Stimulated activated CD8-positive, alpha-beta memory T cell treated with anti-CD3 and anti-CD28 coated beads, Interleukin-15, amount 100 ng/mL, for 1 hour (primary cell): ENCODE results near the gene GPR37L1.
"Not testable (repeated sequence)": the region's sequence is repeated elsewhere in the genome, so short reads cannot be mapped to it uniquely, and the experiment has no call there.

Source experiments
- DNase-seq: peaks from one replicate; pipeline ENCODE4 v3.0.0-alpha.2; 2020; ENCODE audit warnings: low read depth

The GPR37L1 gene

DNA sequence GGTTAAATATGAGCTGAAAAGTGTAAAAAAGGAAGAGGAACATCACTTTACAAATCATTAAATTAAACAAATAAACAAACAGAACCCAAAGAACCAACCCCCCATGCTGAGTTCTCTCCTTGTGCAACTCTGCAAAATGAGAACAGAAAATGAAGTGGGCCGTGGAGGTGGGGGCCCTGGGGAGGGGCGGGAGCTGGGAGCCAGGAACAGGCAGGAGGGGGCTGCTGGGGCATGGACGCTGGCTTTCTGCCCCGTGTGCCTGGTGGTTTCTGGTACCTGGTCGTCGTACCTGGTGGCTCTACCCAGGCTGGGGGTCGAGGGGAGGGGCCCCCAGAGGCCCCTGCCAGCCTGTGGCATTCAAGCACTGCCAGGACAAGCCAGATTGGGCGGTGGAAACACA, 10.8 kb downstream of the GPR37L1 start:
- no peak for DNase-seq

DNA sequence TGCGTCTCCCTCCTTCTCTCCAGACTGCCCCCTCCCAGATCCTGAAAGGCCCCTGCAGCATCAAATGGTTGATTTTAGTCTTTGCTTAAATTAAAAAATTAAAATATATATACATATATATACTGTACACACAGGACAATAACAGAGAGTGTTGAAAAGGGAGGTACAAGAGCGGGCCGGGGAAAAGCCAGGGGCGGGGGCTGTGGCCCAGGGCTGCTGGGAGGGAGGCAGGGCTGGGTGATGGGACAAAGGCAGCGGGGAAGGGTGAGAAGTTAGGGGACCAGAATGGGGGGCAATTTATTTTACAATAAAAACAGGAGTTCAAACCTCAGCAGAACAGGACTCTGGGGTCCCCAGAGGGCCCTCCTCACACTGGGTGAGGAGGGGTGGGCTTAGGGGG, 11.3 kb downstream of the GPR37L1 start:
- DNase-seq, result no peak

DNA sequence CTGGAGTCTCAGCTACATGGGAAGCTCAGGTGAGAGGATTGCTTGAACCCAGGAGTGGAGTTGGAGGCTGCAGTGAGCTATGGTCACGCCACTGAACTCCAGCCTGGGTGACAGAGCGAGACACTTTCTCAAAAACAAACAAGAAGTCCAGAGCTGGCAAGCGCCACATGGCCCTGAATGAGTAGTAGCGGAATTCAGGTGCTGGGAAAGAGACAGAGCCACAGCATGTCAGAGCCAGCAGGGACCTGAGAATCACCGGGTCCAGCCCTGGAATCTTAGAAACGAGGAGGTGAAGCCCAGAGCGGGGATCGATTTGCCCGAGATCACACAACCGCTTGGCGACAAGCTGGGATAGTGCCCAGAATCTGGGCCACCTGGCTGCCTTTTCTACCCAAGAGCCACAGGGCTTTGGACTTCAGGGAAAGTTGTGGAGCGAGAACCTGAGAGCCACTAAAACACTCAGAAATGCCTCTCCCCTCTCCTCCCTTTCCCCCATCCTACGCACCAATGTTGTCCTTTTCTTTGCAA, 12.0 kb downstream of the GPR37L1 start:
- no peak for DNase-seq

DNA sequence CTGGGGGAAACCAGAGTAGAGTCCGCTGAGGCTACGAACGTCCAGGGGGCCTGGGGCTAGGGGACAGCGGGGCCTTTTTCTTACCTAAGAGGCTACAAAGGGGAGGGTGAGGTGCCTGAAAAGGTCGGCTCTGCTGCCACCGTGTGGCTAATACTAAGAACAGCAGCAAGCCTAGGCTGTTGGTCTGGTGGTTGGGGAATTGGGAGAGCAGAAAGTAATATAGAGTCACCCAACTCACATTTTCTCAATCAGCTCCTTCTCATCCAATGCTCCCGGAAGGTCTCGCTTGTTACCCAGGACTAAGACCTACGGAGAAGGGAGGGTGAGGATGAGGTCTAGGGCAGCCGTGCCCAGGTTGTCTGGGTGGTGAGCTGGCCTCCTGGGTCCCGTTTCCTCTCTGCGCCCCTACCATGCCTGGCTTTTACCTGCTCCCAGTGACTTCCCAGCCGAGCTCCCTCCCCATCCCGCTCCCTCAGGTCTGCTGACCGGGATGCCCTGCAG, 12.6 kb downstream of the GPR37L1 start:
- DNase-seq, result no peak

DNA sequence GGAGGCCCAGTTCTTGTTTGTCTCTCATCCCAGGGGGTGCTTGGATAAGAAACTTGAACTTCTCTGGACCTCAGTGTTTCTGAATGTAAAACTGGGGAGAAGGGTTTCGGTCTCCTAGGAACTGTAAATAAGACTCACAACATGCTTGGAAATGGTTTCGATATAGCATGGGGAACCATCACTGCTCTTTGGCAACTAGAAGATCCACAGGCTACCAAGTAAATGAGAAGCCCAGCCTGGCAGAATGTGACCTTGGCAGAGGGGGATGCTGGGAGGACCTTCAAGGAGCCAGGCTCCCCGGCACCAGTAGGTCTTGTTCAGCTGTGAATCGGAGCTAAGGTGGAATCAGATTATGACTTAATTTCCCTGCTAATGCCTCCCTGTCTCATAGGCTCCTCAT, 18.1 kb downstream of the GPR37L1 start:
- no peak for DNase-seq

DNA sequence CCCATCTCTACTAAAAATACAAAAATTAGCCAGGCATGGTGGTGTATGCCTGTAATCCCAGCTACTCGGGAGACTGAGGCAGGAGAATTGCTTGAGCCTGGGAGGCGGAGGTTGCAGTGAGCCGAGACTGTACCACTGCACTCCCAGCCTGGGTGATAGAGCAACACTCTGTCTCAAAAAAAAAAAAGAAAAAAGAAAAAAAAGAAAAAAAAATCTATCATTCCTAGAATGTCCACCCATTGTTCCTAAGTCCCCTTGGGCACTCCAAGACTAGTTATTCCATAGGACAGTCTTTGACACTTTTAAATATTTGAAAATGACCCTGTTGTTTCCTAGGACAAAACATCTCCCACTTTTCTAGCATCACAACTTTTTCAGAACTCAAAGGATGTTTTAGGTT, 18.8 kb downstream of the GPR37L1 start:
- DNase-seq, result not testable (repeated sequence)

DNA sequence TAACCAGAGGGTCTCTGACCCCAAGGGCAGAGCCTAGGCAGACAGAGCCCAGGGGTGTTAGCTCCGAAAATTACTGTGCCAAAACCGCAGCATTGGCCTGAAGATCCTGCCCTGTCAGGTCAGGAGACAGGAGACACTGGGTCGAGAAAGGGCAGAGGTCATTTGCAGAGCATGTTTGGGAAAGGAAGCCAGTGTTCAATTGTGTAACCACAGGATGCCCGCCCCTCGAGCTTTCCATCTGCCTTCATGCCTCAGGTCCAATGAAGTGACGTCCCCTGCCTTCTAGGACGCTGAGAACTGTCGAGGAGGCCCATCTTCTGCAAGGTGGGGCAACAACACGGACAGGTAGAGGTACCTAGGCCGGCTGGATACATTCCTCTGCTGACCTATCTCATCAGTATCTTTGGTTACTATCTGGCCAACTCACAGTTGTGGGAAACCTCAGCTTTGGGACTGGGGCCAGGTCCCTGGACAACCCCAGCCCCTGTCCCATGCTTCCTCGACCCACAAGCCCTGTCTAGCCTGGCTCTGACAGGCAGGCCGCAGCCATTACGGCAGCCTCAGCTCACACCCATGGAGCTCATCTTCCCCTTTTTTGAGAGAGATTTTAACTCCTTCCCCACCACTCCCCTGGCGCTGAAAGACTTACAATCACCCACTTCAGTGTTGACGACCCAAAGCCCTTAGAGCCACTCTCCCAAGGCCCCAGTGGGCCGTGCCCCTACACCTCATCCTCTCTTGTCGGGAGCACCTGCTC, 20.5 kb downstream of the GPR37L1 start:
- no peak for DNase-seq

DNA sequence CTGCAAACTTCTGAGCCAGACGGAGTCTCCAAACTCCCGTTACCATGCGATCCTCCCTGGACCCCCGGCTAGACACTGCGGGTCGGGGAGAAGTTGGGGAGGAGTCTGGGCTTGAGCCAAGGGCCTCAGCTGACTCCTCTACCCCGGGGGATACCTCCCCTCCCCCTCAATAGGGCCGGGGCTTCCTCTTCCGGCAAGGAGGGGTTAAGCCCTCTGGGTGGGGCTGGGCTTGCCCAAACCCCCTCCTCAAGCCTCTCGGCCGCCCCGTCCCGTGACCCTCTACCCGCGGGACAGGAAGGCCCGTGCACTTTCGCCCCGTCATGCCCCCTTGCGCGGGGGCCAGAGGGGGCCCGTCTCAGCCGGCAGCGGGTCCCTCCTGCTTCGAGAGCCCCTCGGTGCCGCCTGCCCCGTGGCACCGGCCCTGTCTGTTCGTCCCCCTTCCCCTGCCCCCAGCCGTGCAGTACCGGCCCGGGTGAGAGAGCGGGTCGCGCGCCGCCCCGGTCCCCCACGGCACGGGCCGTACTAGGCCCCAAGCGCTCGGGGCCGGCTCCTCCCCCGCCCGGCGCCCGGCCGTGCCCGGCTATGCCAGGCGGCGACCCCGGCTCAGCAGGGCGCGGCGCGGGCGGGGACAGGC, 21.2 kb downstream of the GPR37L1 start:
- DNase-seq, result no peak

DNA sequence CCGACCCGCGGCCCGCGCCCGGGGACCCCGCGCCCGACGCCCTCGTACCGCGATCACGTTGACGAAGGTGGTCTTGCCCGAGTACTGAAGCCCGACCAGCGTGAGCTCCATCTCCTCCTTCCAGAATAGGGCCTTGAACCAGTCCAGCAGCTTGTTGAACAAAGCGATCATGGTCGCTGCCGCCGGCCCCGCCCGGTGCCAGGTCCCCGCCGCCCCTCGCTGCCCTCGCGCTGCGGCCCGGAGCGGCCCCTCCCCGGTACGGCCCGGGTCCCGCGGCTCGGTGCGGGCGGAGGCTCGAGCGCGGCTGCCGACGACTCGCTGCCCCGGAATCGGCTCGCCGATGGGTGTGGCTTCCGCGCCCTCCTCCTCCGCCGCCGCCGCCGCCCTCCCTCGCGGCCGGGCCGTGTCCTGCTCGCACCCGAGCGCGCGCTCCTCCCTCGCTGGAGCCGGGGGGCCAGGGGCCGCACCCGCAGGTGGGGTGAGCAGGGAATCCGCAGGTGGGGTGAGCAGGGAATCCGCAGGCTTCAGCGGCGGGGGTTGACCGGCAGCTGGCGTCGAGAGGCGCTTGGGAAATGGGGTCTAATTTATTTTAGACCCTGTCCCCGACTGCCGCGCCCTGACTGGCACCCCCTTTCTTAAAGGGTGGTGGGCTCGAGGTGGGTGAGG, 21.8 kb downstream of the GPR37L1 start, which contains the start of gene ARL8A:
ARL8A (minus strand) TSS at position 336 of the 666 bp plus-strand sequence; CDS start at position 171, 165 bp downstream.
- DNase-seq, result no peak

DNA sequence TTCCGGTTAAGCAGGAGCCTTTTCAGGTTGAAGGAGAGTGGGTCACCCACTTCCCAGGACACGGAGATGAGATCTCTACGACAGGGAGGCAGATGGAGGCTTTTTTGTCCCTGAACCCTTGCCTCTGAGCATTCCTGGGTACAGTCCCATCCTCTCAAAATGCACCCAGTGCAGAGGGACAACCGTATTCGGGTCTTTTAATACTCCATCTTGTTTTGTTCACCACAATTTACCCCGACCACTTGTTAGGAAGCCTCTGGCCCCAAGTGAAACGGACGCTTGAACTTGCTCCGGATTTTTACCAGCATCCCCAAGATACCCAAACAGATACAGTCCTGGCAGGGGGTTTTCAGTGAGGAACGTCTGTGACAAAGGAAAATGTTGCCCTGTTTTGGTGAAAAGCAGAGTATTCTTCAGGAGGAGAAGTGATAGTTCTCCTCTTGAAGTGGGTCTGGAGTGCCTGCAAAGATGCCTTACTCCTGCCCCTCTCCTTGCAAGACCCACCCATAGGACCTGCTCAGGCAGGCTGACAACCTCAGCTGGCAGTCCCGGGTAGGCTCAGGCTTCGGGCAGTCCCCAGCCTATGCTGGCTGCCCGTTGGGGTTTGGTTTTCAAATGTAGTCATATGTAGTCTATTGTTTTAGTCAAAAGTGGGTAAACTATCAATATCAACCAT, 22.5 kb downstream of the GPR37L1 start:
- no peak for DNase-seq

DNA sequence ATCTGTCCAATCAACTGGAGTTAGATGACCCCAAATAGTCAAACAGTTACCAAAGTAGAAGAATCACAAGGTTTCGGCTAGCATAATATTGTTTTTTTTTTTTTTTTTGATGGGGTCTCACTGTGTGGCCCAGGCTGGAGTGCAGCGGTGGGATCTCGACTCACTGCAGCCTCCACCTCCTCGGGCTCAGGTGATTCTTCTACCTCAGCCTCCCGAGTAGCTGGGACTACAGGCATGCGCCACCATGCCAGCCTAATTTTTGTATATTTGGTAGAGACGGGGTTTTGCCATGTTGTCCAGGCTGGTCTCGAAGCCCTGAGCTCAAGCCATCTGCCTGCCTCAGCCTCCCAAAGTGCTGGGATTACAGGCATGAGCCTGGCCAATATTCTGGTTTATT, 23.0 kb downstream of the GPR37L1 start:
- not testable (repeated sequence) for DNase-seq

DNA sequence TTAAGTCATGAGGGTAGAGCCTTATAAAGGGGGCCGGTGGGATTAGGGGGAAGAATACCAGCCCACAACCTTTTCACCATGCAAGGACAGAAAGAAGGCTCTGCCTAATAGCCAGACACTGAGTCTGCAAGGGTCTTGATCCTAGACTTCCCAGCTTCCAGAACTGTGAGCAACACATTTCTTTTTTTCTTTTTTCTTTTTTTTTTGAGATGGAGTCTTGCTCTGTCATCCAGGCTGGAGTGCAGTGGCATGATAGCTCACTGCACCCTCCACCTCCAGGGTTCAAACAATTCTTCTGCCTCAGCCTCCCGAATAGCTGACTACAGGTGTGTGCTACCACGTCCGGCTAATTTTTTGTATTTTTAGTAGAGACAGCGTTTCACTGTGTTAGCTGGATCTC, 23.6 kb downstream of the GPR37L1 start:
- no peak for DNase-seq

DNA sequence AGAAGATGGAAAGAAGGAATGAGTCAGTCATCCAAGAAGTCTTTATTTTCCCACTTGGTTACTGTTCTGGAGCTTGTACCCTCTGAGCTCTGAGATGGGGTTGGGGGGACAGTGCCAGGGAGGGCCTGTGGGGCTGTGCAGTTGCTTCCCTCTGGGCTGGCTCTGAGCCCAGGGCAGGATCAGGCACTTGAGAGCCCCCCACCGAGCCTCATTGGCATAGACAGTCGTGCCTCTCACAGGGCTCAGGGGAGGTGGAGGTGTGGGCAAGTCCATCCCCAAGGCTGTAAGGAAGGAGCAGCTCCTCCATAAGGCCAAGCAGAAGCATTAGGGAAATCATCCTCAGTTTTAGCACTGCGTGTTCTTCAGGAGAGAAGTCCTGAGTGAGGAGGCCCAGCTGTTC, 24.3 kb downstream of the GPR37L1 start:
- DNase-seq, result no peak

DNA sequence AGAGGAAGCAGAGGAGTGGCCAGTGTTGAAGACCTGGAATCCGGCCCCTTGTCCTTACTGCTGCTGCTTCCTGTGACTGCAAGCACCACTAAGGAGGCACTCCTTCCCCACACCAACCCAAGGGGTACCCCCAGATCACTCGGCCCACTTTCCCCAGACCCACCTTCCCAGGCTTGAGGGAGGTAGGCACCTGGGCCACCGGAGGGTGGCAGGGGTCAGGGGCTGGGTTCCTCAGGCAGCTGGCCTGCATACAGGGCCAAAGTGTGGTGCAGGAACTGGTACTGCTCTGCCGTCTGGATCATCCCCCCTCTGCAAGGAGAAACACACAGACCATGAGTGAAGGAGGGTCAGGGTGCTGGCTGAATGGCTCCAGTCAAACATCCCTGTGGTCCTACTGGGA, 25.7 kb downstream of the GPR37L1 start:
- DNase-seq, result no peak

DNA sequence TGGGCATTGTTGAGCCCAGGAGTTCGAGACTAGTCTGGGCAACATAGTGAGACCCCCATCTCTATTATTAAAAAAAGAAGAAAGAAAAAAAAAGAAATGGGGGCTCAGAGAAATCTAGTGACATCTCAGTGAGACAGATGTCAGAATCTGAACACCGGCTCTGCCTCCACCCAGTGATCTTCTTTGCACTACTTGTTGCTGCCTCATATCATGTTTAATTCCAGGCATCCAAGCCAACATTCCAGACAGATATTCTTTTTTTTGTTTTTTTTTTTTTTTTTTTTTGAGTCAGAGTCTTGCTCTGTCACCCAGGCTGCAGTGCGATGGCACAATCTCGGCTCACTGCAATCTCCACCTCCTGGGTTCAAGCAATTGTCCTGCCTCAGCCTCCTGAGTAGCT, 26.8 kb downstream of the GPR37L1 start:
- no peak for DNase-seq

DNA sequence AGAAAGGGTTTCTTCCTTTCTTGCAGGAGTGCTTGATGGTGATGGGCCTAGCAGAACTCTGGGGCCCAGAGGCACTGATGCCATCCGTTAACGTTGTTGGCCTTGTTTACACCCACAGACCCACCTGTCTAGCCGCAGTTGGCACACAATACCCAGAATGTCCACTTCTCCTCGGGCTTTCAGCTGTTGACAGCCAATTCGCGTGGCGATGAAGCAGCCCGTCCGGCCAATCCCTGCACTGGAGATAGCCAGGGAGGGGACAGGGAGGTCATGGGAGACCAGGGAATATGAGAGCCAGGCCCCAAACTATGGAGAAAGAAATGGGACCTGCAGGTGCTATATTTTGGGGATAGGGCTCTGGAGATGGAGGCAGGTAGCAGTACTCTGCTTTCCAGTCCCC, 27.5 kb downstream of the GPR37L1 start:
- DNase-seq, result no peak

DNA sequence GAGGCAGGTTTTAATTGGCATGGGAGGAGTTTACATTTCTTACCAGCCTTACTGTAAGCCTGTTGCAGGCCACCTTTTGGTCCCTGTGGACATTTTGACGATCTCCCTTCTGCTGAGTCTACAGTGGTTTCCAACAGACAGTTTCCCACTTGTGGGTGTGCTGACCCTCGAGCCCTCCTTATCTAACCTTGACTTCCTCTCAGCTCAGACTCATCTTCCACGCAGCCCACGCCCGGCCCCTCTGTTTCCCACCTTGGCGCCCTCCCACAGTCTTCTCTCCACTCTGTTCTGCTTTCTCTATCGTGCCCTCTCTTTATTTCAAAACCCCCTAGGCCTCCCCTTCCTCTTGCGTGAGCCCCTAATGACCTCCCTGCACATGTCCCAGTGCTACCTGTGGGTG, 27.9 kb downstream of the GPR37L1 start:
- no peak for DNase-seq

DNA sequence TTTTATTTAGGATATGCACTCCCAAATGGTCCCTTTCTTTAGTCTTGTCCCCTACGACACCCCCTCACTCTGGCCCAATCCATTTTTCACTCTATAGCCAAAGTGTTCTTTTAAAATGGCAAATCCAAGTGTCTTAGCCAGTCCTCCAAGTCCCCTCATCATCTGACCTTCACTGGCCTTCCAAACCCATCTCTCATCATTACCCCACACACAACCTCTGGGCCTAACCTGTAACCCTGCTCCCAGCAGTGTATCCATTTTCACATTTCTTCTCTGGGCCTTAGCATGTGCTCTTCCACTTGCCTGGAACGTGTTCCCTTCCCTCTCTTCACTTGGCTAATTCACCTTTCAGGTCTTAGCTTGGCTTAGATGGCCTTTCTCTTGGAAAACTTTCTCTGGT, 28.3 kb downstream of the GPR37L1 start:
- no peak for DNase-seq

DNA sequence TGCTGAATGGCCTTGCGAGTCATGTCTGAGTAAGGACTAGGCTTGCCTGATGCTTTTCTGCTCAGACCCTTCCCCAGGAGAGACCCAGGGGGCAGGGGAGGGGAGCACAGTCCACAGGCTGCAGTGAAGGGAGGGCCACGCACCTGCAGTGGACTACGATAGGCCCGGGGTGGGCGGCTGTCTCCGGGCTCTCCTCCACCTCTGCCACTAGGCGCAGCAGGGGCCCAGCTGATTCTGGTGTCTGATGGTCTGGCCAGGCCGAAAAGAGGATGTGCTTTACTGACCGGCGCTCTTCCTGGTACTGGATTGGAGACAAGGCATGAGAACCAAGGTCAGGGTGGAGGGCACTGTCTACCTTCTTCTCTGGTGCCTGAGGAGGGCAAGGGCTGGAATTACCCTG, 29.7 kb downstream of the GPR37L1 start:
- DNase-seq, result no peak

DNA sequence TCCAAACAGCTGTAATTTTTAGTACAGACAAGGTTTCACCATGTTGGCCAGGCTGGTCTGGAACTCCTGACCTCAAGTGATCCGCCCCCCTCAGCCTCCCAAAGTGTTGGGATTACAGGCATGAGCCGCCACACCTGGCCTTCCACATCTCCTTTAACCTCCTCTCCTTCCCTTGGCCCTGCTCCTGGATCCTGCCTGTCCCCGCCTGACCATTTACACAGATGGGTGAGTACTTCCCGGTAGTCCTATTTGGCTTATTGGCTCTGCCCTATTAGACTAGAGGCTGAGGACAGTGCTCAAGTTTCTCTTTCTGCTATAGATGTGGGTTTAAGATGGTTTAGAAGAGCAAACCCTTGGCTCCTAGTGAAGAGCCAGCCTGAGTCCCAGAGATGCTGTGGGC, 30.6 kb downstream of the GPR37L1 start:
- DNase-seq, result no peak

DNA sequence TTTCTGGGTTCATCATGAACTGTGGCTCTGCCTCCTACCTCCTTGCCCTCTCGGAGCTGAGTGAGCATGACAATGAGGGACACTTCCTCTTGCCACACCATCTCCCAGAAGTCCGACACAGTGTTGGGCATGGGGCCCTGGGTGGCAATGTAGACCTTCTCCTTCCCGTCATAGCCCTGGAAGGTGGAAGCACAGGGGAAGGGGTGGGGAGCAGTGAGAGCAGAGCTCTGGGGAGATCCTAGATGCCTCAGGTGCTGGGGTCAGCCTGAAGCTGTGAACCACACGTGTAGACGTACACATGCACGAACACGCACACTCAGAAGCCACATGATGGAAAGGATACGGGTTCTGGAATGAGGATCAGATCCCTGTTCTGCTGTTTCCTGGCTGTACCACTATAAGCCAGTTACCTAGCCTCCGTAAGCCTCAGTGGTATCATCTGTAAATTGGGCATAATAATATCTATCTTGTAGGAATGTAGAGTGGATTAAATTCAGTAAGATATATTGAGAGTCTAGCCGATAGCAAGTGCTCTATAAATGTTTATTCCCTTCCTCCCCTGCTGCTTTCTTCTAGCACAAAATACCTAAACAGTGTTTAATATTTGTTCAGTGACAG, 31.5 kb downstream of the GPR37L1 start:
- no peak for DNase-seq
